SK-N-SH (cell line): ENCODE data around the gene RPS6KA5. TPM values are rescaled to one million over a fixed set of nuclear protein-coding genes. Genes with fewer than 3 reads are reported as not detected.

ENCODE experiments used
- CTCF ChIA-PET: fragments of 300-600, 350-600 bp; formaldehyde crosslinking; extraction: SDS; loops from one replicate; lab custom pipeline; 2021; lab: Yijun Ruan, JAX
- POLR2A ChIA-PET: fragments of 350-600 bp; sonication (Branson Sonifier 250); formaldehyde crosslinking; extraction: SDS; loops from one replicate; lab custom pipeline; 2020; ENCODE audit warnings: antibody characterized with exemption, inconsistent platforms; lab: Yijun Ruan, JAX
- DNase-seq: peaks from one replicate; pipeline ENCODE4 v3.0.0; 2012
- H2AFZ ChIP-seq: fragments of 200-600 bp; sonication (generic); 2 replicates; pipeline ENCODE4 v1.8.1; 2016; ENCODE audit warnings: antibody characterized with exemption, mild to moderate bottlenecking, low read depth
- H3F3A ChIP-seq: fragments of 200-600 bp; sonication (generic); replicated peaks from 2 replicates; pipeline ENCODE3; 2016; ENCODE audit warnings: antibody characterized with exemption, mild to moderate bottlenecking; ENCODE audit not compliant: insufficient read depth
- H3K27ac ChIP-seq, 2 experiments: fragments of 200-500 bp in 1 of 2; fragments of 200-600 bp in 1 of 2; sonication (Bioruptor generic) in 1 of 2; sonication (generic), shearing (Covaris generic) in 1 of 2; 2 replicates each; pipeline versions ENCODE4 v1.5.1 to v1.6.1; 2014 to 2016; ENCODE audit warnings: low read depth in 2 of 2, inconsistent platforms in 1 of 2, low read length in 1 of 2, mild to moderate bottlenecking in 1 of 2, mixed read lengths in 1 of 2
- H3K27me3 ChIP-seq: fragments of 200-600 bp; sonication (generic), shearing (Covaris generic); 2 replicates; pipeline ENCODE4 v1.6.1; 2016; ENCODE audit warnings: mixed run types; ENCODE audit not compliant: insufficient read depth
- H3K36me3 ChIP-seq, 2 experiments: fragments of 200-500 bp in 1 of 2; fragments of 200-600 bp in 1 of 2; sonication (Bioruptor generic) in 1 of 2; sonication (generic) in 1 of 2; replicated peaks in 1 of 2; 2 replicates each; pipeline versions ENCODE3 to v1.5.1; 2014 to 2016; ENCODE audit warnings: low read length in 1 of 2, mild to moderate bottlenecking in 1 of 2; ENCODE audit not compliant: insufficient read depth in 2 of 2, control insufficient read depth in 1 of 2
- H3K4me1 ChIP-seq, 2 experiments: fragments of 200-500 bp in 1 of 2; fragments of 200-600 bp in 1 of 2; sonication (Bioruptor generic) in 1 of 2; sonication (generic), shearing (Covaris generic) in 1 of 2; 2 replicates each; pipeline versions ENCODE4 v1.5.1 to v1.6.1; 2014 to 2016; ENCODE audit warnings: low read depth in 1 of 2, low read length in 1 of 2, mixed run types in 1 of 2; ENCODE audit not compliant: insufficient read depth in 2 of 2, control insufficient read depth in 1 of 2
- H3K4me2 ChIP-seq: fragments of 200-600 bp; sonication (generic), shearing (Covaris generic); 2 replicates; pipeline ENCODE4 v1.6.1; 2017; ENCODE audit warnings: mixed run types
- H3K4me3 ChIP-seq, 2 experiments: fragments of 200-500 bp in 1 of 2; fragments of 200-600 bp in 1 of 2; sonication (Bioruptor generic) in 1 of 2; sonication (generic), shearing (Covaris generic) in 1 of 2; 2 replicates each; pipeline versions ENCODE4 v1.5.1 to v1.8.1; 2014 to 2016; ENCODE audit warnings: low read depth in 2 of 2, inconsistent platforms in 1 of 2, low read length in 1 of 2, mild to moderate bottlenecking in 1 of 2, mixed read lengths in 1 of 2, moderate library complexity in 1 of 2
- H3K79me2 ChIP-seq: fragments of 200-600 bp; sonication (generic); 2 replicates; pipeline ENCODE4 v1.8.1; 2017; ENCODE audit warnings: mild to moderate bottlenecking; ENCODE audit not compliant: insufficient read depth
- H3K9ac ChIP-seq: fragments of 200-600 bp; sonication (generic); 2 replicates; pipeline ENCODE4 v1.6.1; 2017; ENCODE audit warnings: mixed run types
- H3K9me2 ChIP-seq: fragments of 200-600 bp; sonication (generic); 2 replicates; pipeline ENCODE4 v1.6.1; 2017; ENCODE audit warnings: mixed run types
- H3K9me3 ChIP-seq: fragments of 200-600 bp; sonication (generic); 2 replicates; pipeline ENCODE4 v1.6.1; 2017; ENCODE audit warnings: mixed run types, mild to moderate bottlenecking, moderate library complexity
- H4K20me1 ChIP-seq: fragments of 200-600 bp; sonication (generic); 2 replicates; pipeline ENCODE4 v1.6.1; 2017; ENCODE audit warnings: mild to moderate bottlenecking, mixed run types; ENCODE audit not compliant: insufficient read depth
- CHD2 ChIP-seq: fragments of 150-350 bp; IDR thresholded peaks from 2 replicates; pipeline ENCODE4 v1.6.1; 2018; ENCODE audit warnings: low read length; ENCODE audit not compliant: partially characterized antibody
- ELF1 ChIP-seq: IDR thresholded peaks from 2 replicates; pipeline ENCODE4 v1.4.0; 2012
- EZH2phosphoT487 ChIP-seq: fragments of 200-600 bp; sonication (generic); IDR thresholded peaks from 2 replicates; pipeline ENCODE4 v1.6.1; 2017; ENCODE audit warnings: low read depth, mixed run types, mild to moderate bottlenecking, antibody characterized with exemption, moderate library complexity, borderline replicate concordance
- FOXJ3 ChIP-seq: sonication (generic); formaldehyde crosslinking; IDR thresholded peaks from 2 replicates; pipeline ENCODE4 v1.5.1; 2020; ENCODE audit warnings: mild to moderate bottlenecking, missing genetic modification reagents
- GATA2 ChIP-seq: sonication (generic); formaldehyde crosslinking; IDR thresholded peaks from 2 replicates; pipeline ENCODE4 v1.5.0; 2020; ENCODE audit warnings: mild to moderate bottlenecking, missing genetic modification reagents
- IRF3 ChIP-seq: fragments of 150-350 bp; IDR thresholded peaks from 2 replicates; pipeline ENCODE4 v1.6.1; 2016; ENCODE audit warnings: mild to moderate bottlenecking, low read depth, low read length
- MXI1 ChIP-seq: IDR thresholded peaks from 2 replicates; pipeline ENCODE4 v1.6.1; 2012; ENCODE audit warnings: mild to moderate bottlenecking, low read depth, low read length, improper control_type of control experiment
- POLR2AphosphoS5 ChIP-seq: IDR thresholded peaks from 2 replicates; pipeline ENCODE4 v1.6.1; 2012; ENCODE audit warnings: low read depth, low read length
- RCOR1 ChIP-seq: fragments of 150-350 bp; IDR thresholded peaks from 2 replicates; pipeline ENCODE4 v1.6.1; 2017; ENCODE audit warnings: antibody characterized with exemption, low read length
- RFX5 ChIP-seq: IDR thresholded peaks from 2 replicates; pipeline ENCODE4 v1.6.1; 2012; ENCODE audit warnings: mild to moderate bottlenecking, improper control_type of control experiment, low read length
- RXRA ChIP-seq: IDR thresholded peaks from 2 replicates; pipeline ENCODE4 v1.4.0; 2012; ENCODE audit warnings: low read depth, mild to moderate bottlenecking, borderline replicate concordance
- SIN3A ChIP-seq: IDR thresholded peaks from 2 replicates; pipeline ENCODE4 v1.6.1; 2012; ENCODE audit warnings: low read depth, mild to moderate bottlenecking, low read length, moderate library complexity, borderline replicate concordance
- ZBTB33 ChIP-seq: IDR thresholded peaks from 2 replicates; pipeline ENCODE4 v1.4.0; 2012; ENCODE audit warnings: low read depth, borderline replicate concordance
- WGBS: methylation state at CpG from one replicate; pipeline ENCODE4 v1.1.6; 2017; ENCODE audit warnings: low lambda C conversion rate; 5-methylcytosine and 5-hydroxymethylcytosine counted together
- polyA plus RNA-seq, 3 experiments: library from polyadenylated mRNA; depleted of rRNA; stranded (reverse); fragments of >200 nt; gene quantifications; 2 replicates each; pipeline ENCODE4 v1.2.3, GENCODE V29; 2012

RPS6KA5 gene
- polyA plus RNA-seq, 1 of the 3 experiments (the other 2 are of a cell fraction), result 0.67 TPM

GRCh38 chr14:90810806-90811205 lies 249.6 kb downstream of the RPS6KA5 start:
- H3K9me2 ChIP-seq, result no peaks in the 10 kb centered on the region
- no peaks in the 10 kb centered on the region for H3K9me3 ChIP-seq
- no peaks in the 10 kb centered on the region for H3F3A ChIP-seq
- H2AFZ ChIP-seq, result no peak overlapping the region
- WGBS, result 81% methylated on average over 4 of the region's 5 CpGs
- no peak for DNase-seq
- CTCF ChIA-PET, result no interaction called here
- POLR2A ChIA-PET, result no interaction called here
- no peak for TF ChIP-seq RFX5
- TF ChIP-seq CHD2, result no peak
- no peak for TF ChIP-seq RXRA
- TF ChIP-seq IRF3, result no peak
- TF ChIP-seq, all 33 proteins: peak for 0
- H3K4me1 ChIP-seq, result peaks cover 18% of the 10 kb centered on the region in 2 experiments; a peak in 3 of 4 replicates
- no peak overlapping the region for H3K4me3 ChIP-seq
- H3K79me2 ChIP-seq, result peaks cover 73% of the 10 kb centered on the region
- H3K4me2 ChIP-seq, result no peak overlapping the region
- no peaks in the 10 kb centered on the region for H3K36me3 ChIP-seq
- H4K20me1 ChIP-seq, result no peaks in the 10 kb centered on the region
- no peak overlapping the region for H3K27ac ChIP-seq
- no peaks in the 10 kb centered on the region for H3K27me3 ChIP-seq
- no peak overlapping the region for H3K9ac ChIP-seq

- Histone ChIP-seq H3K9me3 (no peaks in the 10 kb centered on the region), H3K4me2 (no peak overlapping the region), H3K9ac (no peak overlapping the region), H2AFZ (no peak overlapping the region), H3K4me3 (no peak overlapping the region), H4K20me1 (no peaks in the 10 kb centered on the region)
- no peak for DNase-seq
- TF ChIP-seq RCOR1, result no peak
- no peak for TF ChIP-seq RFX5
- no peak for TF ChIP-seq FOXJ3 (CRISPR knock-in tag)
- no peak for TF ChIP-seq GATA2 (CRISPR knock-in tag)
- no peak for TF ChIP-seq ZBTB33
- TF ChIP-seq MXI1, result no peak
- no peak for TF ChIP-seq ELF1
- TF ChIP-seq EZH2phosphoT487, result no peak
- TF ChIP-seq SIN3A, result no peak
- no peak for TF ChIP-seq POLR2AphosphoS5
- TF ChIP-seq, all 33 proteins: peak for 0
- H3F3A ChIP-seq, result no peaks in the 10 kb centered on the region
- H3K79me2 ChIP-seq, result peaks cover 73% of the 10 kb centered on the region
- H3K27me3 ChIP-seq, result no peaks in the 10 kb centered on the region
- H3K27ac ChIP-seq, result no peak overlapping the region
- peaks cover 14% of the 10 kb centered on the region in 2 experiments; a peak in 2 of 4 replicates for H3K4me1 ChIP-seq
- no peaks in the 10 kb centered on the region for H3K36me3 ChIP-seq
- ChIA-PET CTCF (no interaction called here), POLR2A (no interaction called here)
- 90% methylated on average over 7 of the region's 7 CpGs for whole genome bisulfite sequencing
- H3K9me2 ChIP-seq, result no peaks in the 10 kb centered on the region
Measured at GRCh38 chr14:90809530-90810312, 250.7 kb downstream of the RPS6KA5 start.
